SIG-M5 treated with dmso at 0.1 percent for 504 hours (cell line): ENCODE measurements around the gene FREM3.
"Not testable (repeated sequence)": the region's sequence is repeated elsewhere in the genome, so short reads cannot be mapped to it uniquely, and the experiment has no call there.

ENCODE experiments used
- DNase-seq: peaks from one replicate; lab custom pipeline; 2025; ENCODE audit not compliant: unreplicated experiment; lab: John Stamatoyannopoulos, UW

FREM3 gene

GRCh38 chr4:143586080-143586479, 114.4 kb downstream of the FREM3 start:
- no peak for DNase-seq

GRCh38 chr4:143585548-143585947, 114.9 kb downstream of the FREM3 start:
- DNase-seq: no peak

- DNase-seq: no peak
Measured at GRCh38 chr4:143581331-143581946, 119.0 kb downstream of the FREM3 start.

DNA sequence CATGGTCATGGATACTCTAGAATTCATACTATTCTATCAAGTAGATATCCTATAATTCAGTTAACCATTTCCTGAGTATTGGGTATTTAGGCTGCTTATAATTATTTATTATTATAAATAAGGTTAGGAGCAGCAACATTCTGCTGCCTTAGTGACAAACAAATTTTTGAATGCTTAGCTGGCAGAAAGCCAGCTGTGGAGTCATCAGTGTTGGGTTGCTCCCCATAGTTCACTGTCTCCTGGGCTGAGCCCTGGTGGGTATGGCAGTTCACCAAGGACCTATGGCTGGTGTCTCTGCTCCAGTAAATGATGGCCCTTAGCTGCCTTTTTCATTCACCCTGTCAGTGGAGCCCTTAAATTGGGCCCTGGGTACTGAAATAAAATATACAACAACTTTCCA, 125.1 kb downstream of the FREM3 start:
- no peak for DNase-seq

DNA sequence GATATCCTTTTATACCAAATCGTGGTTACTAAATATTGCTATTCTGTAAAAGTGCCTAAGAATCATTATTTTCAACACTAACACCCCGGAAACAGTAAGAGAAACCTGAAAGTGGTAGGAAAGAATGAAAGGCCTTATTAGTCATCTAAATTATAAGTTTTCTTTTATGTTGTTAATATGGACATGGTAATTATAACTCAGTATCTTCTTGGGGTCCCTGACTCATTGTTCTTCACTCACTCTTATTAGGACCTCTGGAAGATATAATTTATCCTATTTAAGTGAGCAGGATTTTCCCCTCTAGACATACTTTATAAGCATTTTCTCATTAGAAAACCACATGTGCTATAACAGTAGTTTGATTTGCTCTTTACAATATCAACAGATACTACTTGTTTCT, 136.0 kb downstream of the FREM3 start:
- DNase-seq: no peak

GRCh38 chr4:143559757-143560147, 140.7 kb downstream of the FREM3 start:
- DNase-seq: no peak

DNA sequence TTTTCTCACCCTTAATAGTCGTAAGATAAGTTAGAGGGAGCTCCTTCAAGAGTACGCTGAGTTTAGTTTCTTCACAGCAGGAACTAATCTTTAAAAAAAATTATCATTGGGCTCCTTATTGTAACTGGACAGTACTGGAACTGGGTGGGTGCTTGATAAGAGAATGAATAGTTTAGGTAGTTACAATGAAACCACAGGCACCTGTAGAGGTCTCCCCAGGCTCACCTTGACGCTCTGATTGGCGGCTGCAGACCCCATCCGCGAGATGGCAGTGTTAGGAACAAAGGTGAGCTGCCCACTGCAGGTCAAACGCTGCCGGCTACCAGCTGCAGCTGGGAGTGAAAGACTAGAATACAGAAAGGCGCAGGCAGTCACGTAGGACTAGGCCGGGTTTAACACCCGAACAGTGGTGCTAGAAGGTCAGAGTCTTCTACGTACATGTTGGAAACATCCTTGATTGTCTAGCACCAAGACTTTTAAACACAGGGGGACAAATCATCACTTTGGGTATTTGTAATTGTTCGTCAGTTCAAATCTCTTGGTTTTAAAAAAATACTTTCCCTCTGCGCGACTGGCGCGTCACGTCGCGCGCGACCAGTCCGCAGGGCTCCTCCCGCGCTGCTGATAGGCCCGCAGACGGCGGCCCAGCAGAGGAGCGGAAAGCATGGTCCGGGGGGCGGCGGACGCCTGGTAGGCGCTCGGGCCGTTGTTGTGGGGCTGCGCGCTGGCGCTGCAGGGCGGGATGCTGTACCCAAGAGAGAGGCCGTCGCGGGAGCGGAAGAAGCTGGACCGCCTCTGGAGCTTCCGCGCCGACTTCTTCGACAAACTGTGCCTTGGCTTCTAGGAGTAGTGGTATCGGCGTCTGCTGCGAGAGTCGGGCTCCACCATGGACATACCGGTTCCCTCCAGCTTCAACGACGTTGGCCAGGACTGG, 141.4 kb downstream of the FREM3 start:
- DNase-seq: peak; percentile 11

DNA sequence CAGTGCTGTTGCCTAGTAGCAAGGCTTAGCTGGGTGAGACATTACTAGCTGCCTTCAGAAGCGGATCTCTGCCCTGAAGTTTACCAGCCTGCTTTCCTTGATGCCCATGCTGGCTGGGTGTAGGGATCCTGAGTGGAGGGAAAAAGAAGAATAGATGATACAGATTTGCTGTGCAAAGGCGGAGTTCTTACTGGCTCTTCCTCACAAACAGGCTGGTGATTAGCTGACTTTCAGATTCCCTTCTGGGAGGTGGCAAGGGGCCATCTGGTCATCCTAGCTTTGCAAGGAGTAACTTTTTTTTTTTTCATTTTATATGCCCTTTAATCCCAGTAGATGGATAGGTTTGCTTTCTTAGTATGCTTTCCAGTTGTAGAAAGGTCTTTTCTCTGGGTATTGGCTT, 142.2 kb downstream of the FREM3 start:
- no peak for DNase-seq

DNA sequence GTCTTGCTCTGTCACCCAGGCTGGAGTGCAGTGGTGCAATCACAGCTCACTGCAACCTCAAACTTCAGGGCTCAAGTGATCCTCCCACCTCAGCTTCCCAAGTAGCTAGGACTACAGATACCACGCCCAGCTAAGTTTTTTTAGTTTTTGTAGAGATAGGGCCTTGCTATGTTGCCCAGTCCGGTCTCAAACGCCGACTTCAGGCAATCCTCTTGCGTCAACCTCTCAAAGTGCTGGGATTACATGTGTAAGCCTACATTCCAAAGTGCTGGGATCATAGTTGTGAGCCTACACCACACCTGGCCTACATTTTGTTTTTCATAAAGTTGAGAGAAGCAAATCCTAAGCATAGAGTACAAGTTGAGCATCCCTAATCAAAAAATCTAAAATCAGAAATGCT, 144.8 kb downstream of the FREM3 start:
- no peak for DNase-seq

DNA sequence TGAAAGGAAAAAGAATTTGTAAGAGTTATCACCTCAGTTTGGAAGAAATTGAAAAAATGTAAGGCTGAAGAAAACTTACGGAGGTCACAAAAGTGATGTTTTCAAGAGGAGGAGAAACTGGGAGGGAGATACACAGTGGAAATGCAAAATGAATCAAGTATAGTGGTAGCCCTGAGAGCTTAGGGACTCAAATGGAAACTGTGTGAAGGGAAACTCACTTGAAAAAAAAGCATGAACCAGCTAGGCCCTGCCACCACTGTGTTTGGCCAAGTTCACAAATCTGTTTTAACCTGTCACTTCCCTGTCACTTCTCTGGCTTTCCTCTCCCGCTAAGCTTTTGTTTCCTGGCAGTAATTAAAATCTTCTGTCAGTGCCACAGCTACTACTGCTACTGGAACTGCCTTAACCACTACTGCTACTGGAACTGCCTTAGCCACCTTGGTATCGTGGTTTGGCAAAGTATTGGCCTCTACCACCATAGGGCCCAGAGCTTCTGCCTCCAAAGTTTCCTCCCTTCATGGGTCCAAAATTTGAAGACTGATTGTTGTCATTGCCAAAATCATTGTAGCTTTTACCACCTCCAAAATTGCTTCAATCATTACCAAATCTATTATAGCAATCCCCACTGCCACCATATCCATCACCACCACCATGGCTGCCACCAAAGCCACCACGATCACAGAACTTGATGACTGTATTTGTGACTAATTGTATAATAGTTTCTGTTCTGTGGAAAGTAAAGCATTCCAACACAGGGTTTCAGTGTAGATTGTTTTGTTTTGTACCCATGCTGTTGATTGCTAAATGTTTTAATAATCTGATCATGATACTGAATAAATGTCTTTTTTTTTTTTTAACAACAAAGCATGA, 145.5 kb downstream of the FREM3 start:
- DNase-seq: no peak

- no peak for DNase-seq
Measured at GRCh38 chr4:143549928-143550327, 150.5 kb downstream of the FREM3 start.

GRCh38 chr4:143539670-143540023, 160.8 kb downstream of the FREM3 start:
- DNase-seq: no peak

GRCh38 chr4:143538979-143539669, 161.4 kb downstream of the FREM3 start:
- no peak for DNase-seq

DNA sequence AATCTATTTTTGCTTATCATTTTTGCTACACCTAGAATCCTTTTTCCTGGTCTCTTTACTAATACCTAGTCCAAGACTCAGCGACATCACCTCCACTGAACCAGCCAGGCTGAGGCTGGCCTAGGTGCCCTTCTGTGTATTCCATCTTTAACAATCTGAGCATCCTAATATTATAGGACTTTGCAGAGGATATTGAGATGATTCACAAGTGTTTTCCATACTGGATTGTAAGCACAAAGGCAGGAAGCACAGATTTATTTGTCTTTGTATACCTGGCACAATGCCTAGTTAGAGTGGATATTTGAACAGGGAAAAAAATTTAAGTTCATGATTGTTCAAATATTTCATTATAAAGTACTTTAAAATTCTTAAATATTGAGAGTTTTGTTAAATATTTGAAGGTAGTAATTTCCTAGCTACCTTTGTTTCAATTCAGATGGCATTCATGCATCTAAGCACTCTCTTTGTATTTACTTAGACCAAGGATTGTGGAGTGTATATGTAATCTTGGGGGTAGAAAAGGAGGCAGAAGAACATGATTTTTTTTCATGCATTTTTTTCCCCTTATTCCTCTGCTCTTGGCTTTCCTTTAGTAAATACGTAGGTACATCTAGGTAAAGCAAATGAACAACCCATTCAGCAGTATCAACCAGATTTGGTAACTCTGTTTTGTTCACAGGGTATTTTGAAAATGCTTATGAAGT, 168.5 kb downstream of the FREM3 start:
- no peak for DNase-seq

- DNase-seq: no peak
Measured at GRCh38 chr4:143531380-143531779, 169.1 kb downstream of the FREM3 start.

GRCh38 chr4:143528046-143528445, 172.4 kb downstream of the FREM3 start:
- not testable (repeated sequence) for DNase-seq
